Skeletal muscle tissue (tissue), 4 donors: ENCODE measurements around the gene CTNNAL1. TPM values are rescaled to one million over a fixed set of nuclear protein-coding genes. Genes with fewer than 3 reads are reported as not detected.
"Not testable (repeated sequence)": the region's sequence is repeated elsewhere in the genome, so short reads cannot be mapped to it uniquely, and the experiment has no call there.

Source experiments
- H3K27ac ChIP-seq: one replicate; pipeline ENCODE4 v1.7.0; 2013; ENCODE audit warnings: mild to moderate bottlenecking, low read depth, low read length, inconsistent platforms
- H3K27me3 ChIP-seq, 3 donors: one replicate each; pipeline ENCODE4 v1.7.0; 2013; ENCODE audit warnings: low read length in 3 of 3; ENCODE audit not compliant: control insufficient read depth in 3 of 3, insufficient read depth in 3 of 3
- H3K36me3 ChIP-seq, 3 donors: one replicate each; pipeline ENCODE4 v1.7.0; 2013; ENCODE audit warnings: low read length in 3 of 3; ENCODE audit not compliant: control insufficient read depth in 3 of 3, insufficient read depth in 3 of 3
- H3K4me1 ChIP-seq, 3 donors: one replicate each; pipeline ENCODE4 v1.7.0; 2013; ENCODE audit warnings: low read length in 3 of 3, mild to moderate bottlenecking in 3 of 3; ENCODE audit not compliant: control insufficient read depth in 3 of 3, insufficient read depth in 3 of 3
- H3K4me3 ChIP-seq, 3 donors: one replicate each; pipeline ENCODE4 v1.7.0; 2013; ENCODE audit warnings: low read length in 3 of 3
- H3K9ac ChIP-seq, 3 donors: one replicate each; pipeline ENCODE4 v1.7.0; 2013; ENCODE audit warnings: low read length in 3 of 3, mild to moderate bottlenecking in 3 of 3, moderate library complexity in 2 of 3, low read depth in 1 of 3
- H3K9me3 ChIP-seq, 3 donors: one replicate each; pipeline ENCODE4 v1.7.0; 2013; ENCODE audit warnings: low read length in 3 of 3; ENCODE audit not compliant: control insufficient read depth in 3 of 3
- total RNA-seq: library from RNA; depleted of rRNA; stranded (reverse); fragments of >200 nt; gene quantifications from one replicate; pipeline ENCODE4 v1.2.3, GENCODE V29; 2014
- donor health status: Osteomylitis.

Gene CTNNAL1
- total RNA-seq, 1 donor from 2014 or later: 24.5 TPM

DNA sequence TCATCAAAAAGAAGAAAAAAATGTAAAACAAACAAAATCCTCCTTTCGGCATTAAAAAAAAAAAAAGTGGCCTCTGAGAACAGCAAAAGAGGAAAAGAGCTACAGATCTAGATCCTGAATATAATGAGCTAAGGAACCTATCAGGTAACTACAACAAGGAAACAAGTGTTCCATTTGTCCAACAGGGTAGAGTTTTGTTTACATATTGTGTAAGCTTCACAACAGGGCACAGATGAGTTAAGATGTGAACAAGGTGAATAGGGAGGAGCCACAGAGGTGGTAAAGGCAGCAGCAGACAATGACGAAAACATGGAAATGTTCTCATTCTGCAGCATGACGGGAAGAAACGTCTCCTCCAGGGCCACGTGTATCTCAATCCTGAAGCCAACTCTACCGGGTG, 93.8 kb downstream of the CTNNAL1 start:
- Histone ChIP-seq H3K4me1 (no peaks in the 10 kb centered on the region), H3K9ac (no peak overlapping the region), H3K36me3 (peaks cover 21 to 67% (median 52%) of the 10 kb centered on the region in 3 donors)

DNA sequence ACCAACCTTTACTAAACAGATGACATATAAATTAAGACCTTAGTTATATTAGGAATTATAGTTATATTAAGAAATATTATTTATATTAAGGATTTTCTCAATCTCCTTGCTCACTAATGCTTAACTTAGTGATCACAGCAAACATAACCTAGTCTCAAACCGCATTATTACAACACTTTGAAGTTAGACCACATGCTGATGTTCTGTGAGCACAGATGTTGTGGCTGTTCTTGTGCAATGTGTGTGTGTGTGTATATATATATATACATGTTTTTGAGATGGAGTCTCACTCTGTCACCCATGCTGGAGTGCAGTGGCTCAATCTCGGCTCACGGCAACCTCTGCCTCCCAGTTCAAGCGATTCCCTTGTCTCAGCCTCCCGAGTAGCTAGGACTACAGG, 99.9 kb downstream of the CTNNAL1 start:
- Histone ChIP-seq H3K27ac (no peak overlapping the region), H3K27me3 (no peaks in the 10 kb centered on the region), H3K4me1 (no peaks in the 10 kb centered on the region), H3K9ac (no peak overlapping the region), H3K4me3 (no peak overlapping the region), H3K9me3 (no peaks in the 10 kb centered on the region), H3K36me3 (peaks cover 34 to 69% (median 51%) of the 10 kb centered on the region in 3 donors)

More for the DNA sequence above, 93.8 kb downstream of the CTNNAL1 start:
- no peak overlapping the region for H3K27ac ChIP-seq
- H3K27me3 ChIP-seq: no peaks in the 10 kb centered on the region
- H3K4me3 ChIP-seq: no peak overlapping the region
- no peaks in the 10 kb centered on the region for H3K9me3 ChIP-seq

DNA sequence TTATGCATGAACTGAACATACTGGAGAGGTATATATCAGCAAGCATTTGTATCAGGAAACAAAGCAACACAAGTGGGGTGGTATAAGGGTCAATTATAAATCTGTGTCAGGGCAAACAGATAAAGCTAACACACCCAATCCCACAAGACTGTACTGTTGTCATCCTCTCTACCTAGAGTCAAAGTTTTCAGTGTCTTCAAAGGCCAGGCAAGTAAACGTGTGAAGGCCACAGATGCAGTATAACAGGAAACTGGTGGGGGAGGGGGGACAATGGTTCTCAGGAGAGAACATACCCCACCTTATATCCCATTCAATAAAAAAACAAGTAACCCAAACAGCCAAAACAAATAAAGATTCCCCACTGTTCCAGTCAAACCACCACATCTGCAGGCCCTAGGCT, 101.5 kb downstream of the CTNNAL1 start:
- Histone ChIP-seq H3K27me3 (no peaks in the 10 kb centered on the region), H3K36me3 (peaks cover 37 to 74% (median 55%) of the 10 kb centered on the region in 3 donors), H3K4me1 (no peaks in the 10 kb centered on the region), H3K4me3 (no peak overlapping the region), H3K9me3 (no peaks in the 10 kb centered on the region), H3K27ac (no peak overlapping the region), H3K9ac (no peak overlapping the region)

DNA sequence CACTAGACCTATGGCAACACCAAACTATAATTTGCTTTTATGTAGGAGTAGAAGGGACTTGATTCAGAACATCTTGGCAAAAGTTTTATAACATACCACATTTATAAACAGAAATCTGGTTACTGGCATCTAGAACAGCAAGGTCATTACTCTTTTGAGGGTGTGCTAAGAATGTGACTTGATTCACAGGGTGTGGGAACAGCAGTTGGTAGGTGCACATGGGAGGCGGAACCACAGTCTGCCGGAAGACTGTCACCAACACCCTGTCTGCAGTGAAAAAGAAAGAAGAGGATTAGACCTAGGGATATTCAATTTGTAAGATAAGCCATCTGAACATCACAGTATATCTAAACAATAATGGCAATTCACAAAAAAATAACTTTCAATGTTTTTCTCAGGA, 102.4 kb downstream of the CTNNAL1 start:
- H3K27ac ChIP-seq: no peak overlapping the region
- H3K36me3 ChIP-seq: peaks cover 42 to 74% (median 63%) of the 10 kb centered on the region in 3 donors
- no peaks in the 10 kb centered on the region for H3K27me3 ChIP-seq
- H3K4me1 ChIP-seq: no peaks in the 10 kb centered on the region
- H3K9ac ChIP-seq: no peak overlapping the region
- H3K4me3 ChIP-seq: no peak overlapping the region
- H3K9me3 ChIP-seq: no peaks in the 10 kb centered on the region

DNA sequence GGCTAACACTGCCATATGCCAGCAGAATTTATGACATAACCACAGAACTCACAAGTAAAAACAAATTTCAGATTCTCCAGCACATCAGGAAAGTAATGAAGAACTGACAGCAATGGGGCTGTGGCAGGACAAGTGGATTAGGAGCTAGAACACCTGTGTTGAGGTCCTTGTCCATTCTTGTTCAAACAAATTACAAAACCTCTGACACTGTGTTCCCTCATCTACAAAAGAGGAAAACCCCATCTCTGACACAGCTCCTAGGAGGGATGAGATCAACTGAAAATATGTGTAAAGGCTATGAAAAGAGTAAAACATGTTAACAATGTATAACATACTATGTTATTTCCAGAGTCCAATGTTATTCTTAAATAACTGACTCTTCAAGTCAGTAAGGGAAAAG, 102.9 kb downstream of the CTNNAL1 start:
- H3K4me1 ChIP-seq: no peaks in the 10 kb centered on the region
- no peak overlapping the region for H3K9ac ChIP-seq
- H3K27me3 ChIP-seq: no peaks in the 10 kb centered on the region
- H3K27ac ChIP-seq: no peak overlapping the region
- peaks cover 41 to 74% (median 68%) of the 10 kb centered on the region in 3 donors for H3K36me3 ChIP-seq
- no peak overlapping the region for H3K4me3 ChIP-seq
- H3K9me3 ChIP-seq: no peaks in the 10 kb centered on the region

DNA sequence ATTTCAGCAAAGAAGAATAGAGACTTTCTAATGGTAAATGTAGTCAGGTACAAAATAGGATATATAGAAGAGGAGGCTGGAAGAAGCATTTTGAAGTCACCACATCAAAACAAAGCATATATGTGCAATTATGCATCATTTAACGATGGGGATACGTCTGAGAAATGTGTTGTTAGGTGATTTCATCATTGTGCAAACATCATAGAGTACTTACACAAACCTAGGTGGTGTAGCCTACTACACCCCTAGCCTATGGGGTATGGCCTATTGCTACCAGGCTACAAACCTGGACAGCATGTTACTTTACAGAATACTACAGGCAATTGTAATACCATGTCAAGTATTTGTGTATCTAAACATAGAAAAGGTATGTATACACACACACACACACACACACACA, 107.8 kb downstream of the CTNNAL1 start:
- no peaks in the 10 kb centered on the region for H3K4me1 ChIP-seq
- H3K4me3 ChIP-seq: no peak overlapping the region
- H3K36me3 ChIP-seq: peaks cover 36 to 74% (median 74%) of the 10 kb centered on the region in 3 donors
- no peak overlapping the region for H3K27ac ChIP-seq
- no peak overlapping the region for H3K9ac ChIP-seq
- H3K27me3 ChIP-seq: no peaks in the 10 kb centered on the region
- H3K9me3 ChIP-seq: no peaks in the 10 kb centered on the region

DNA sequence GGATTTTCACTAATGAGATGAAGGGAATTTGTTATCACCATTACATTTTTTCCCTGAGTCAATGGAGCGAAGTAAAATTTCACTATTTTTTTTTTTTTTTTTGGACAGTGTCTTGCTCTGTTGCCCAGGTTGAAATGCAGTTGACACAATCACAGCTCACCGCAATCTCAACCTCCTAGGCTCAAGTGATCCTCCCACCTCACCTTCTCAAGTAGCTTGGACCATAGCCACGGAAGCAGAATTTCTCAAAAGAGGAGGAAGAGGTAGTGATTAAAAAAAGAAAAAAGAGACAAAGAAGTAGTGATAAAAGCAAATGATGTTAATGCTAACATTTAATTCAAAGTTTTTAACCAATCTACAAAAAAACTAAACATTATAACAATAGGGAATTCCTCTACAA, 109.1 kb downstream of the CTNNAL1 start:
- H3K9me3 ChIP-seq: no peaks in the 10 kb centered on the region
- no peaks in the 10 kb centered on the region for H3K27me3 ChIP-seq
- no peak overlapping the region for H3K9ac ChIP-seq
- no peaks in the 10 kb centered on the region for H3K4me1 ChIP-seq
- no peak overlapping the region for H3K27ac ChIP-seq
- no peak overlapping the region for H3K4me3 ChIP-seq
- H3K36me3 ChIP-seq: peaks cover 40 to 75% (median 73%) of the 10 kb centered on the region in 3 donors

DNA sequence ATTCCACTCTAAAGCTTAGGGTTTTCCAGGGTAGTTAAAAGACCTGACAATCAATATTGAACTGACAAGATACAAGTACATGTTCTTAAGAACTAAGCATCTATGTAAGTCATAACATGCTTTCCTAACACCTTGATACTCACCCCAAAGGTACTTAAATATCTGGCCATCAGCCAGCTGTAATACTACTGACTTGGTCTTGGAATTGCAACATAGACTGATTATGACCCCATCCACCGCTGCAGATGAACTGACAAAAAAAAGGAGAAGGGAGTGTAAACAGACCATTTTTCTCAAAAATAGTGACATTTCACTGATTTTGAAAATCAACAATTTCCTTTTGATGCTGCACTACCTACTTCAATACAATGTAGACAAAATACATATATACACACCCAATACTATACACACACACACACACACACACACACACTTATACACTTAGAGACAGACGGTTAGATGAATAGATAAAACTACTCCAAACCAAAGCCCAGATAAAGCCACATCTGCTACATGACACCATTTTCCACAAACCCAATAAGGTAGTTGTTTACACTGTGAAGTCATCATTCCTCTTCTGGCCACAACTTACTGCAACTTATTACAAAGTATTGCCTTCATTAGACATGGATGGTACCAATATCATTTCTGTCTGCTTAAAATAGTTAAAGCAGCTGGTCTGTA, 109.7 kb downstream of the CTNNAL1 start:
- H3K9ac ChIP-seq: no peak overlapping the region
- H3K27me3 ChIP-seq: no peaks in the 10 kb centered on the region
- H3K4me3 ChIP-seq: no peak overlapping the region
- no peaks in the 10 kb centered on the region for H3K4me1 ChIP-seq
- H3K27ac ChIP-seq: no peak overlapping the region
- peaks cover 37 to 72% (median 70%) of the 10 kb centered on the region in 3 donors for H3K36me3 ChIP-seq
- no peaks in the 10 kb centered on the region for H3K9me3 ChIP-seq

DNA sequence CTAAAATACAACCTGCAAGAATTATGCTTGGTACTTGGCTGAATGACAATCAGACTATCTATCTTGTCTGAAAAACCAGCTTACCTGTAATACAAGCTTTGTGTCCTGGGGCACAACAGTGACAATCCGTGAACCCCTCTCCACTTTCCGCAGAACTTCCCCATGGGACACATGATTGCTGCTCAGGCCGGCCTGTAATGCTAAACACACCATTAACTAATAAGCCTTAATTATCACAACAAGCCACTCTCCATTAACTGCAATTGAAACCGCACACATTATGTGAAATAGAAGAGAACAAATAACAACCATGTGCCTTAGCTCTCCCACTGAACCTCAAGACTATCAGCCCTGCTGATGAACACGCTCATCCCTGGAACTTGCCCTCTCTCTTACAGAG, 113.1 kb downstream of the CTNNAL1 start:
- H3K9ac ChIP-seq: no peak overlapping the region

DNA sequence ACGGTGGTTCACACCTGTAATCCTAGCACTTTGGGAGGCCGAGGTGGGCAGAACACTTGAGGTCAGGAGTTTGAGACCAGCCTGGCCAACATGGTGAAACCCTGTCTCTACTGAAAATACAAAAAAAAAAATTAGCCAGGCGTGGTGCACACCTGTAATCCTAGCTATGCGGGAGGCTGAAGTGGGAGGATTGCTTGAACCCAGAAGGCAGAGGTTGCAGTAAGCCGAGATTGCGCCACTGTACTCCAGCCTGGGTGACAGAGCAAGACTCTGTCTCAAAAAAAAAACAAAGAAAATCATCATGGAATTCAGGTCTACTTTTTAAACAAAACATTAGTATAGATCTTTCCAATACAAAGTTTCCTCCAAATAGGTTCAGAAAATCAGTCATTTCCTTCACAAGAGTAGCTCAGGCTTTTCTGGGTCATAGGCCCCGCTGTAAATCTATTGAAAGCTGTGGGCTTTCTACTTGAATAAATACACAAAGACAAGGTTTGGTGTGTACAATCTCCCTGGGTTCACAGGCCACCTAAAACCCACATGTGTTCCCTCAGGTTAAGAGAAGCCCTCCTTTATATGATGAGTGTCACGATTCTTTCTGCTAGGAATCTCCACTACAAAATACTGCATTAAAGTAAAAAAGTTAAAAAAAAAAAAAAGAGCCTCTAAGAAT, 114.1 kb downstream of the CTNNAL1 start:
- H3K4me3 ChIP-seq, H3K9ac ChIP-seq, H3K4me1 ChIP-seq, H3K9me3 ChIP-seq, H3K27me3 ChIP-seq, H3K27ac ChIP-seq: not testable (repeated sequence)
- H3K36me3 ChIP-seq: peaks cover 44 to 80% (median 72%) of the 10 kb centered on the region in 3 donors

More for the DNA sequence above, 113.1 kb downstream of the CTNNAL1 start:
- Histone ChIP-seq H3K4me3 (no peak overlapping the region), H3K36me3 (peaks cover 36 to 70% (median 70%) of the 10 kb centered on the region in 3 donors), H3K9me3 (no peaks in the 10 kb centered on the region), H3K27ac (no peak overlapping the region), H3K27me3 (no peaks in the 10 kb centered on the region), H3K4me1 (no peaks in the 10 kb centered on the region)
